GM19240 (cell line): ENCODE results near the gene MCCC1.
A peak's percentile ranks its signal among the peaks of the same experiment; 100 is the strongest.
"Not testable (repeated sequence)": the region's sequence is repeated elsewhere in the genome, so short reads cannot be mapped to it uniquely, and the experiment has no call there.

Experiments used
- DNase-seq: peaks from one replicate; pipeline ENCODE4 v3.0.0; 2011; ENCODE audit warnings: low spot score; ENCODE audit not compliant: insufficient read length

The MCCC1 gene

GRCh38 chr3:183099026-183099837 lies at the start of gene MCCC1:
Gene MCCC1 (minus strand): TSS chr3:183099496. CDS start chr3:183099440, 56 bp downstream.
- peak; percentile 96 for DNase-seq

GRCh38 chr3:183148056-183148455 lies 48.8 kb upstream of the MCCC1 start:
- no peak for DNase-seq

GRCh38 chr3:183144363-183144762 lies 45.1 kb upstream of the MCCC1 start:
- no peak for DNase-seq

GRCh38 chr3:183142199-183142598 lies 42.9 kb upstream of the MCCC1 start:
- no peak for DNase-seq

GRCh38 chr3:183134844-183135243 lies 35.5 kb upstream of the MCCC1 start:
- no peak for DNase-seq

GRCh38 chr3:183132409-183132808 lies 33.1 kb upstream of the MCCC1 start:
- no peak for DNase-seq

- DNase-seq: no peak
Measured at GRCh38 chr3:183131735-183132134, 32.4 kb upstream of the MCCC1 start.

GRCh38 chr3:183131186-183131725 lies 32.0 kb upstream of the MCCC1 start:
- DNase-seq: no peak

GRCh38 chr3:183129243-183129642 lies 29.9 kb upstream of the MCCC1 start:
- DNase-seq: no peak

GRCh38 chr3:183128709-183129108 lies 29.4 kb upstream of the MCCC1 start:
- DNase-seq: no peak

- no peak for DNase-seq
Measured at GRCh38 chr3:183123891-183124290, 24.6 kb upstream of the MCCC1 start.

- DNase-seq: no peak
Measured at GRCh38 chr3:183122257-183122932, 23.1 kb upstream of the MCCC1 start.

GRCh38 chr3:183120538-183121215 lies 21.4 kb upstream of the MCCC1 start:
- no peak for DNase-seq

GRCh38 chr3:183117056-183117455 lies 17.8 kb upstream of the MCCC1 start:
- no peak for DNase-seq

- peak; percentile 86 for DNase-seq
Measured at GRCh38 chr3:183116025-183116614, 16.8 kb upstream of the MCCC1 start.

- no peak for DNase-seq
Measured at GRCh38 chr3:183114384-183115178, 15.3 kb upstream of the MCCC1 start.

GRCh38 chr3:183109847-183110246 lies 10.6 kb upstream of the MCCC1 start:
- not testable (repeated sequence) for DNase-seq

GRCh38 chr3:183108470-183108869 lies 9.2 kb upstream of the MCCC1 start:
- DNase-seq: no peak

- no peak for DNase-seq
Measured at GRCh38 chr3:183108001-183108449, 8.7 kb upstream of the MCCC1 start.

- DNase-seq: not testable (repeated sequence)
Measured at GRCh38 chr3:183107372-183107771, 8.1 kb upstream of the MCCC1 start.

- DNase-seq: no peak
Measured at GRCh38 chr3:183106635-183107034, 7.3 kb upstream of the MCCC1 start.
